ENCODE measurements around the gene GCNT3.
"Not testable (repeated sequence)": the region's sequence is repeated elsewhere in the genome, so short reads cannot be mapped to it uniquely, and the experiment has no call there.

Gene GCNT3

DNA sequence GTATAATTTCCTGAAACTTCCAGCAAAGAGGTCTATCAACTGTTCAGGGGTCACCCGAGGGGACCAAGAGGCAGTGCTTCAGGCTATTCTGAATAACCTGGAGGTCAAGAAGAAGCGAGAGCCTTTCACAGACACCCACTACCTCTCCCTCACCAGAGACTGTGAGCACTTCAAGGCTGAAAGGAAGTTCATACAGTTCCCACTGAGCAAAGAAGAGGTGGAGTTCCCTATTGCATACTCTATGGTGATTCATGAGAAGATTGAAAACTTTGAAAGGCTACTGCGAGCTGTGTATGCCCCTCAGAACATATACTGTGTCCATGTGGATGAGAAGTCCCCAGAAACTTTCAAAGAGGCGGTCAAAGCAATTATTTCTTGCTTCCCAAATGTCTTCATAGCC lies 6.8 kb downstream of the GCNT3 start:
- no peak for FAIRE-seq

DNA sequence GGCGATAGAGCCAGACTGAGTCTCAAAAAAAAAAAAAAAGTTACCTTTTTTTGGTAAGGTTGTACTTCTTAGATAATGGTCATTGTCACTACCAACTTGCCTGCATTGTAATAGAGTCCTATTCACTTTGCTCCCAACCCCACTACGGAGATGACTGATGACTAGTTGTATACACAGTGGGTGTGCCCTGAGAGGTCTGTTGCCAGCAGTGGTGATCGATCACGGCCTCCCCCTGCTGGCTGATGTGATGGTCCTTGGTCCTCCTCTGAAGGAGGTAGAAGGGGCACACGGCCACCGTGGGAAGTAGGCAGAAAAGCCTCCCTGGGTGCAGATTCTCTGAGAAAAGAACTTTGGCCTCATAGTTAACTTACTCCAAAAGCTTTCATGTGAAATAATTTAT lies 10.7 kb downstream of the GCNT3 start:
- FAIRE-seq = no peak

DNA sequence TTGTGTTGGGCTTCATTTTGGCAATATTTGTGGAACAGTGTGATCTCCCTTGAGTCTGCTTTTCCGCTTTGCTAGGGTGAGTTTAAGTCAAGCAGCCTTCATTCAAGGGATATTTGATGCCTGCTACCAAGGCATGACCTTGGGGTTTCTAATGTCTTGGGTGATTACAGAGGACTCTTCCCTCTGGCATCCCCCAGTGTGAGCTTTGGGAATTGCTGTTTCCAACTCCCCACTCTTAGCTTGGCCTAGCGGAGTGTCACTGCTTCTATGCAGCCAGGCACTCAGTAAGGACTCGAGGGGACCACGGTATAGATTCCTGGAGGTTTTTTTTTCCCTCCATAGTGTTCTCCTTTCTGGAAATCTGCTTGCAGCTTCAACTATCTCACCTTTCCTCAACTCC lies 21.1 kb downstream of the GCNT3 start:
- FAIRE-seq = no peak

DNA sequence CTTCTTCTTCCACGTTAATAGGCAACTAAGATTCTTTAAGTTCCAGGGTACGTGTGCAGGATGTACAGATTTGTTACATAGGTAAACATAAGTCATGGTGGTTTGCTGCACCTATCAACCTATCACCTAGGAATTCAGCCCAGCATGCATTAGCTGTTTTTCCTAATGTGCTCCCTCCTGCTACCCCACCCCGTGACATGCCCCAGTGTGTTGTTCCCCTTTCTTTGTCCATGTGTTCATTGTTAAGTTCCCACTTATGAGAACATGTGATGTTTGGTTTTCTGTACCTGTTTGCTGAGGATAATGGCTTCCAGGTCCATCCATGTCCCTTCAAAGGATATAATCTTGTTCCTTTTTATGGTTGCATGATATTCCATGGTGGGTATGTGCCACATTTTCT lies 24.6 kb downstream of the GCNT3 start:
- FAIRE-seq = no peak

DNA sequence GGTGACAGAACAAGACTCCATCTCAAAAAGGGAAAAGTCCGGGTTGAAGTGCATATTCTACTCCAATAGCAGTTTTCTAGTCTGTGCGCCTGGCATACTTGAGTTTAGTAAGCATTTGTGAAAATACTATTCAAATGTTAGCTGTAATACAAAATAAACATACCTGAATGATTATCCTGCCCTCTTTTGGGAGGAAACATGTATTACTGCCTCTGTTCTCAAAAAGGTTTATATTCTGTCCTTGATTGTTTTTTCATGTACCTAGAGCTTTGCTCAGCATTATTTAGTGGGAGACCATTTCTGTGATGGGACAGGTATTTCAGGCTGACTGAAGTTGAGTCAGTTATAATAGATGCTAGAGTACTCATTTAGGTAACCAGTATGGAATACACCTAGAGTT lies 25.9 kb downstream of the GCNT3 start:
- not testable (repeated sequence) for FAIRE-seq

DNA sequence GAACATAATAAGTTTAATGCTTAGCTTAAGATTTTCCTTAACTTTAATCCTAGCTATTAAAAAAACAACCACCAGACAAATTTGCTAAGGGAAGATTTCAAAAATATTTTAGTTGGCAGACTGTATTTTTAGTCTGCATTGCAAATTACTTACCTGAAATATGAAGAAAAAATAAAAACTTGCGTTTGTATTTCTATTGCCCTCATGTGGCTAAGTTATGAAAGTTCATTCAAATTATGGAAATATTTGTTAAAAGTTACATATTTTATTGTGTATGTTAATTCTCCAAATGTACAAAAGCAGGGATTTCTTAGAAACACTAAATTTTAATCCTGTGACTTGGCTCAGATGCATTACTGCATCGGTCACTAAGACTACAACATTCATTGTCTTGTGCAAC lies 30.8 kb downstream of the GCNT3 start:
- no peak for FAIRE-seq

DNA sequence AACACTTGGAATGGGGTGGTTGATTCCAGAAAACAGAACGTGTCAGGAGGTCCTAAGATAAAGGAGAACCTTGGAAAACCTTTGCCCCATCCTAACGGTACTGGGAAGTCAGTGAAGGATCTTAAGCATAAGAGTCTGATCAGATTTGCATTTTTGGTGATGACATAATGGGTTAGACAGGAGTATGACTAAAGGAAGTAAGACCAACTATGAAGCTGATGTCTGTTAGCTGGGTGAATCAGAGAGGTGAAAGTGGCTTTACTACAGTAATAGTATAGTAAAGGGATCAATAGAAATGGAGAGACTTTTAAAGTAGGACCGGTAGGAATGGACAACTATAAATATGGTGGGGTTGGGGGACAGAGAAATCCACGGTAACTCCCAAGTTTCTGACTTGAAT lies 33.2 kb downstream of the GCNT3 start:
- no peak for FAIRE-seq

DNA sequence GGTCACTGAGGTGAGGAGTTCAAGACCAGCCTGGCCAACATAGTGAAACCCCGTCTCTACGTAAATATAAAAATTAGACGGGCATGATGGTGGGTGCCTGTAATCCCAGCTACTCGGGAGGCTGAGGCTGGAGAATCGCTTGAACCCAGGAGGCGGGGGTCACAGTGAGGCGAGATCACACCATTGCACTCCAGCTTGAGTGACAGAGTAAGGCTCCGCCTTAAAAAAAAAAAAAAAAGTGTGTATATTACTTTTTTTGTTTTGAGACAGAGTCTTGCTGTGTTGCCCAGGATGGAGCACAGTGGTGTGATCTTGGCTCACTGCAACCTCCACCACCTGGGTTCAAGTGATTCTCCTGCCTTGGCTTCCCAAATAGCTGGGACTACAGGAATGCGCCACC lies 34.2 kb downstream of the GCNT3 start:
- FAIRE-seq = not testable (repeated sequence)

DNA sequence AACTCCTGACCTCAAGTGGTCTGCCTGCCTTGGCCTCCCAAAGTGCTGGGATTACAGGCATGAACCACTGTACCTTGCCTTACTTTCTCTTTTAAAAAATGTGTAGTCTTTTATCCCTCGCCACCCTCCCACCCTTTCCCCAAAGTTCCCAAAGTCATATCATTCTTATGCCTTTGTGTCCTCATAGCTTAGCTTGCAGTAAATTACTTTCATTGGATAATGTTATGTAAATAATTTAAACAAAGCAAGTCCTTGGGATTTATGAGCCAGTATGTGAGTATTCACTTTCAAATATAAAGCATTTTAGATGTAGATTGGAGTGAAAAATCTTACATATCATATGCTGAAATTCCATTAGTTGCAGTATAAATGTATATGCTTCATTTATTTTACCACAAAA lies 34.7 kb downstream of the GCNT3 start:
- FAIRE-seq = no peak

DNA sequence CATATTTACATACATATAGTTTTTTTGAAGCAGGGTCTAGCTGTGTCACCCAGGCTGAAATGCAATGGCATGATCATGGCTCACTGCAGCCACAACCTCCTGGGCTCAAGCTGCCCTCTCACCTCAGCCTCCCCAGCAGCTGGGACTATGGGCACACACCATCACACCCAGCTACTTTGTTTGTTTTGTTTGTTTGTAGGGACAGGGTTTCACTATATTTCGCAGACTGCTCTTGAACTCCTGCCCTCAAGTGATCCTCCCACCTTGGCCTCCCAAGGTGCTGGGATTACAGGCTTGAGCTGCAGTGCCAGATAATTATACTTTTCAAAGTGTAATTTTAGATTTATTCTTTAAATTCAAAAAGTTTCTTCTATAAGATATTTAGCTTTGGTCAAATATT lies 35.5 kb downstream of the GCNT3 start:
- FAIRE-seq = no peak

DNA sequence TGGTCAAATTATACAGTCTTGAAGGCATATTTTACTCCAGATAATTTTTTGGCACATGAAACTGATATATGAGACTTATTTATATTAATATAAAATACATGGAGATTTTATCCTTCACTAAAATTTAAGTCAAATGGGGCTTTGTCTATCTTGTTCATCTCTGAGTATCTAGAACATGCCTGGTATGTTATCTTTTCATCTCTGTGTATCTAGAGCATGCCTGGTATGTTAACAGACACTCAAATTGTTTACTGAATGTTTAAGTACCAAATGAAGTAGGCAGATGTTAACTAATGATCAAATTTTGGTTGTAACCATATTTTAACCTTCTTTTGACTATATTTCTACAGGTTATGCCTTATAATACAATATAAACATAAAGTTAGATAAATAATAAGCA lies 38.0 kb downstream of the GCNT3 start:
- FAIRE-seq = no peak

DNA sequence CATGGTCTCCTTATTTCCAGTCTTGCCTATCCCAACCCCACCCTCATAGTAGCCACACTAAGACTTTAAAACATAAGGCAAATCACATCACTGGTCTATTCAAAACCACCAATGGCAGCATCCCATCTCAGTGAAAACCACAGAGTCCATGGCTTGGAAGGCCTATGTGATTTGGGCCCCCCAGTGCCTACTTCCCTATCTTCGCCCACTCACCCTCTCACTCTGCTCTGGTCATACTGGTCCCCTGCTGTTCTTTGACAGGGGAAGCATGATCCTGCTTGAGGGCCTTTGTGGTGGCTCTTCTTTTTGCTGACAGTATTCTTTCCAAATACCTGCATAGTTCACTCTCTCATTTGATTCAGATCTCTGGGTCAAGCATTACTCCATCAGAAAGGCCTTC lies 42.5 kb downstream of the GCNT3 start:
- no peak for FAIRE-seq

DNA sequence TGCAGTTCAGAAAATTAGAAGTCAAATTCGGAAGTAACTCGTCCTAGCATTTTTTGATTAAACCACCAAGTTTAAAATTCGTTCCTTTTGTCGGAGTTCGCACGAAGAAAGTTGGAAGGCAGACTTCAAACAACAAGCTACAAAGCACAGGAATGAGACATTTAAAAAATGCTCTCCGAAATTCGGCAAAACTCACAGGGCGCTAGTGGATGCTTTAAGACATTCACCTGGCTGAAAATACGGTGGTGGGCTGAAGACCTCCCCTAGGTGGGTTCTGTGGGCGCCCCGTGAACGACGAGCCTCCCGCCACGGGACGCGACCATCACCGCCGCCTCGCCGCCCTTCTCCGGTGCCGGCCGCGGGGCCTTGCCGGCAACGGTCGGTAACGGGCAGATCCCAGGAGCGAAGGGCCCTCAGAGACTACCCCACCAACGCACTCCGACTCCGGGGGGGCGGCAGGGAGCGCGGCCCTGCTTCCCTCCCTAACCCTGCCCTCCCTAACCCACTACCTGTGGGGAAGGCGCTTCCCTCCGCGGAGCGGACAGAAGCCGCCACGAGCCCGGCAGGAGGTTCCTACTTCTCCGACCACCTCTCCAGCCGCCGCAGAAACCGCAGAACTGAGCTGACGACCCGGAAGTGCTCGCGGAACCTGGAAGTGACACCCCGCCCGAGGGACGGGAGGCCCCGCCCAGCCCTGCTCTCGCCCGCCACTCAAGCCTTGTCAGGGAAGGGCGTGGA lies 45.5 kb downstream of the GCNT3 start, which contains the start of gene GTF2A2:
GTF2A2 (minus strand) TSS at position 619 of the 738 bp plus-strand sequence. CDS start 5,238 bp downstream, outside the sequence.
- FAIRE-seq = peak; percentile 97

DNA sequence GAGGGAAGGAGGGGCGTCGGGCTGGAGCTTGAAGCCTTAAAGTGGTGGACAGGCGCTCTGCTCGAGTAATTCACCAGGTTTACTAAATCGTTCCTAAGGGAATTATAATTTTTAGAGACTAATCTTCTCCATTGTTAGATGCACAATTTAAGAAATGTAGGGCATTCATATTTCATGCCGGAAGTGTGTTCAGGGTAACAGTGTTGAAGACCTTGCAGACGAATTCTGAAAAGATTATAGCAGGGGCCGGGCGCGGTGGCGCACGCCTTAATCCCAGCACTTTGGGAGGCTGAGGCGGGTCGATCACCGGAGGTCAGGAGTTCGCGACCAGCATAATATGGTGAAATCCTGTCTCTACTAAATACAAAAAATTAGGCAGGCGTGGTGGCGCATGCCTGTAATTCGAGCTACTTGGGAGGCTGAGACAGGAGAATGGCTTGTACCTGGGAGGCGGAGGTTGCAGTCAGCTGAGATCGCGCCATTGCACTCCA lies 46.1 kb downstream of the GCNT3 start:
- no peak for FAIRE-seq

DNA sequence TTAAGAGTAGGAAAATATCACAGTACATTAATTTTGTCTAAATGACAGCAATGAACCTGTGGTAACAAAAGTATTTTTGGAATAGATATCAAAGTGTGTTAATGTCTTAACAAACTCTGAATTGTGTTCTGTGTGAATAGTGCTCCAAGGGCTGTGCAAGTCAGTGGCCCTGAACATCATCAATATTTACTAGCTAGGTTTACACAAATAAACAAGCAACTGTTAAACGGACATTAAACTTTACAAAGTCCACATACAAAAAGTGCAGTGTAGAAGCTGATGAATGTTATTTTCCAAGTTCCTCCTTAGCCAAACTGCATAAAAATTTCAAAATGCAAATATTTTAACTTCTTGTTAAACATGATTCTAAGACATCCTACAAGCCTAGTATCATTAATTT lies 47.8 kb downstream of the GCNT3 start:
- no peak for FAIRE-seq

DNA sequence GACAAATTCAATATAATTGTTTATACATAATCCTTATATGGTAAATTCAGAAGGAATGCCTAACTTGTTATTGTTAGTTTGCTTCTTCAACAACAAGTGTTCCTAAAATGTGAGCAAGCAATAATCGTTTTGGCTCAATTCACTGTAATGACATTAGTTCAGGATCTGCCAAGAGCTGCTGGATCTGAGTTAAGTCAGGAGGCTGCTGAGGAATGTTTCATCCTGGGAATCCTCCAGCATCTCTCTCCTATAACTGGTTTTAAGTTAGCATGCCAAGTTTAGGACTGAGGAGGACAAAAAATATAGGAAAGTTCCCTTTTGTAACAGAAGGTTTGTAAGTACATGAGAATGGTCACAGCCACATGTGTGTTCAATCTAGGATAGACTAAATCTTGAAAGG lies 50.7 kb downstream of the GCNT3 start:
- no peak for FAIRE-seq

DNA sequence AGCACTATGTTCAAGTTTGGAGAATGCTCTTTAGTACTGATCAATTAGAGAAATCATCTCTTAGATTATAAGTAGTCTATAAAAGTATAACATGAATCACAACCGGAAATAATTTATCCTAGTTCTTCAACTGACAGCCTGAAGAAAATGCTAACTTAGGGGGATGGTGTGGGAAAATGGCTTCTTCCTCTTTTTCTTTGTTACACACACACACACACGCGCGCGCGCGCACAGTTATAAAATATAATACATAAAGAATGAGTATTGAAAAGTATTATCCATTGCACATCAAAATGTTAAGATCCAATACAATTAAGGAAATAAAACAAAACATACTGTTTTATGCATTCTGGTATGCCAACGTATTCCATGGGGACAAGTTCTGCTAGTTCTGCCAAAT lies 57.0 kb downstream of the GCNT3 start:
- no peak for FAIRE-seq

All from endometrium (tissue), 2 donors.